OCI-LY1 (cell line): ENCODE results near the gene RBPJL.

Source experiments
- CTCF ChIP-seq: fragments of 200-600 bp; sonication (generic), shearing (Covaris generic); IDR thresholded peaks from 2 replicates; pipeline ENCODE4 v1.5.1; 2017; ENCODE audit warnings: mild to moderate bottlenecking, antibody characterized with exemption, low read length, moderate library complexity, mixed read lengths
- EZH2 ChIP-seq: fragments of 200-600 bp; sonication (generic), shearing (Covaris generic); IDR thresholded peaks from 2 replicates; pipeline ENCODE4 v1.8.0; 2017; ENCODE audit warnings: borderline replicate concordance, mixed run types, mild to moderate bottlenecking, antibody characterized with exemption, low read length, moderate library complexity, mixed read lengths

DNA sequence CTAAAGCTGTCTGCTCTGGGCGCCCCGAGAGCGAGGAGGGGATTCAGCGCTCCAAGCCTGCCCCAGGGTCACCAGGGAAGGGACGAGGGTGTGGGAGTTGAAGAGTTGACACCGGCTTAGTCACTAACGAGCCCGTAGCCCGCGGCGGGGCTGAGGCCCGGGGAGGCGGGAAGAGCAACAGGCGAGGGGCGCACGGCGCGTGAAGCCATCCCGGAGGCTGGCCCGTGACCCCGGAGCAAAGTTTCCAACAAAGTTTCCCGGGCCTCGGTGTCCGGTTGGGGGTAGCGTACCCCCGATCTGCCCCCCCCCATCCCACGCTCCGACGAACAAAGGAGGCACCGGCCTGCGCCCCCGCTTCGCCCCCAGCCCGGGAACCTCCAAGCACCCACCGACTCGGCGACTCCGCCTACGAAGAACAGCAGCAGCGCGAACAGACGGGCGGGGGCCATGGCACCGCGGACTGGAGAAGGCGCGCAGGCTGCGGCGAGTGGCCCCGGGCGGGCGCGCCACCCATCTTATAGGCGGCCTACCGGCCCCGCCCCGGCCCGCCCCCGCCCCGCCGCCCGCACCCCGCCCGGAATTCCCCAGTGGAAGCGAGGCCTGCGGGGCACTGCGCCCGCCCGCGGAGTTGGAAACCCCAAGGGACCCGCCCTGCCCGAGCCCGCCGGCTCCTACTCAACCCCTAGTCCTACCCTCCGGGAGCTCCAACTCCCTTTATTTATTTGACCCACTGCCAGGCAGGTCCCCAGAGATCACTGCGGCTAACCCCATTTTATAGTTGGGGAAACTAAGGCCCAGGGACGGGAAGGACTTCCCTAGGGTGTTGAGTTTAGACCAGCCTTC, 41.5 kb downstream of the RBPJL start, which contains the start of gene SDC4:
- TF ChIP-seq CTCF (no peak), EZH2 (no peak)
